IPS-18c (cell line): ENCODE results near the gene SLC19A1.

Source experiments
- H3K4me3 ChIP-seq: 2 replicates; pipeline ENCODE4 v1.7.0; 2013; ENCODE audit warnings: low read depth, mild to moderate bottlenecking, low read length, moderate library complexity; ENCODE audit not compliant: insufficient read depth
- H3K9me3 ChIP-seq: one replicate; pipeline ENCODE4 v1.6.1; 2013; ENCODE audit warnings: mild to moderate bottlenecking, low read length, moderate library complexity; ENCODE audit not compliant: control insufficient read depth, insufficient read depth

The SLC19A1 gene

DNA sequence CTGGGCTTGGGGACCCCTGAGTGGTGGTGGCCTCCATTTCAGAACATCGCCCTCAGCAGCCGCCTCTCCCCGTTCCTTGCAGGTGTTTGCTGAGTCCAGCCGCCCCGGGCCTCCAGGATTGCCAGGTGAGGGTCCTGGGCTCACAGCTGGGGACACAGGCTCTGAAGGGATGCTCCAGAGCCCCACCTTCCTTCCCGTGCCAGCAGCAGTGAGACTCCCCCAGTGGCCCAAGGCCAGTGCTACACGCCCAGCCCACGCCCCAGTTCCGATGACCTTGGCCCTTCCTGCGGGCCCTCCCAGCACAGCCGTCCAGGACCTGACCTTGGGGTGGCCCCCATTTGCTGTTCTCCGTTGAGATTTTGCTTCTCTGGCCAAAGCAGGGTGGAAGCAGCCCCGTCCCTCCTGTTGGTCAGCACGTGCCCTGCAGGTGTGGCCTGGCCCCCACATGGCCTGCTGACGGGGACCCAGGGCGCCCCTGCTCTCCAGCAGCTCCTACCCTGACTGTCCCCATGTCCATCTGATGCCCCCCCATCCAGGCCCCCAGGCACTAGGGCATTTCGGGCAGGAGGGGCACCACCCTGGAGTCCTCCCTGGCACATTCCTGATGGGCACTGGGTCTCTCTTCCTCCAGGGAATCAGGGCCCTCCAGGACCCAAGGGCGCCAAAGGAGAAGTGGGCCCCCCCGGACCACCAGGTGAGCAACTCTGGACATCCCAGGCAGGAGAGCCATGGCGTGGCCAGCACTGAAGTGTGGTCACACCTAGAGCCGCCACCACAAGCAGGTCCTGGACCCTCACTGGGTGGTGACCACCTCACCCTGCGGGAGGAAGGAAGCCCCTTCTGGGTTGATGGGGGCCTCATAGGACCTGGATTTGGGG is 45.0 kb downstream of the SLC19A1 start:
- no peak overlapping the region for H3K4me3 ChIP-seq

GRCh38 chr21:45496151-45496967 is 45.9 kb downstream of the SLC19A1 start:
- Histone ChIP-seq H3K4me3 (no peak overlapping the region), H3K9me3 (no peaks in the 10 kb centered on the region)

More for the DNA sequence above, 45.0 kb downstream of the SLC19A1 start:
- no peaks in the 10 kb centered on the region for H3K9me3 ChIP-seq

GRCh38 chr21:45494851-45495680 is 47.2 kb downstream of the SLC19A1 start:
- Histone ChIP-seq H3K4me3 (no peak overlapping the region), H3K9me3 (no peaks in the 10 kb centered on the region)

- H3K4me3 ChIP-seq, result no peak overlapping the region
- no peaks in the 10 kb centered on the region for H3K9me3 ChIP-seq
Measured at GRCh38 chr21:45494135-45494850, 47.9 kb downstream of the SLC19A1 start.

GRCh38 chr21:45493401-45494001 is 48.7 kb downstream of the SLC19A1 start:
- H3K4me3 ChIP-seq, result no peak overlapping the region
- no peaks in the 10 kb centered on the region for H3K9me3 ChIP-seq

GRCh38 chr21:45492765-45493164 is 49.5 kb downstream of the SLC19A1 start:
- H3K9me3 ChIP-seq, result no peaks in the 10 kb centered on the region
- no peak overlapping the region for H3K4me3 ChIP-seq

DNA sequence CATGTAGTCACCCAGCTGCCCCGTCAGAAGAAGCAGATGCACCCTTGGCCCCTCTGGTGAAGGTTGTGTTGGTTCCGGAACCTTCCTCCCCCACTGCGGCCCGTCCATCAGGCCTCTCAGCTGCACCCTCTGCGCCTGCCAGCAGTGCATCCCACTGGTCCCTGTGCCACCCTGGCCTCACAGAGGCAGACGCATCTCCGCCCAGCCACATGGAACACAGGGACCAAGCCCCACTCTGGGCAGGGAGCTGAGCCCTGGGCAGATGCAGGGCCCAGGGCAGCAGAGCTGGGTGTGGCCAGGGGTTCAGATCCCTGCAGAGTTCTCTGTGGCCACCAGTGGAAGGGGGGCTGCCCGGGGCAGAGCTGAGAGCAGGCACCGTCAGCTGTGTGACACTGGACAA is 50.6 kb downstream of the SLC19A1 start:
- H3K9me3 ChIP-seq, result no peaks in the 10 kb centered on the region

GRCh38 chr21:45491056-45491455 is 51.2 kb downstream of the SLC19A1 start:
- no peaks in the 10 kb centered on the region for H3K9me3 ChIP-seq
- no peak overlapping the region for H3K4me3 ChIP-seq

More for the DNA sequence above, 50.6 kb downstream of the SLC19A1 start:
- no peak overlapping the region for H3K4me3 ChIP-seq

- Histone ChIP-seq H3K9me3 (no peaks in the 10 kb centered on the region), H3K4me3 (no peak overlapping the region)
Measured at GRCh38 chr21:45490049-45490731, 52.0 kb downstream of the SLC19A1 start.

- no peak overlapping the region for H3K4me3 ChIP-seq
- H3K9me3 ChIP-seq, result no peaks in the 10 kb centered on the region
Measured at GRCh38 chr21:45489722-45489982, 52.6 kb downstream of the SLC19A1 start.

DNA sequence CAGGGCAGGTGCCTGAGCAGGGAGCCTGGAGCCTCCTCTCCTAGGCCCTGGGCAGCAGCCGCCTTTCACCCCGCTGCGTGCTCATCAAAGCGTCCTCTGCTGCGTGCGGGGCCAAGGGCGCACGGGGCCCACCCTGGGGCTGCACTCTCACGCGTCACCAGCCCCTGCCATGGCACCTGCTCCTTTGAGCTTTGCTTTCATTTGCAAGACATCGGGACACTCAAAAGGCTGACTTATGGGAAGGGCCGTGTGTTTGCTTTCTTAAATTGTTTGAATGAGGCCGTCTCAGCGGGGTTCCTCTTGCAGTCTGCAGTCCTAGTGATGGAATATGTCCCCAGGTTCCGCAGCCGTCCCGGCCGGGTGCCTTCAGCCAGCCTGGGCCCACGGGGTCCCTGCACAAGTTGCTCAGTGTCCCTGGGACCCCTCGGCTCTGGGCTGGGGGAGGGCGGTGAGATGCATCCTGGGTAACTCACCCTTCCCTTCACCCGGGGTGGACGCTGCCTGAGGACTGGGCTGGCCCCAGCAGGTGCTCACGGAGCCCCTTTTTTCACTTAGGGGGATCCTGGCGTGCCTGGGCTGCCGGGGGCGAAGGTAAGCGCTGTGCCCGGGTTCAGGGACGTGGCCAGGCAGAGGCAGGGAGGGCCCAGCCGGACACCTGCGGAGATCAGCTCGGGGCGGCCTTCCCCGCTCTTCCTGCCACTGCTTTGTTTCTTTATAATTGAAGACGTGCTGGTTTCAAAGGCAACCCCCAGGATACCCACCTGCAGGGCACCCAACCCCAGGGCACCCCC is 53.1 kb downstream of the SLC19A1 start:
- H3K9me3 ChIP-seq, result no peaks in the 10 kb centered on the region

DNA sequence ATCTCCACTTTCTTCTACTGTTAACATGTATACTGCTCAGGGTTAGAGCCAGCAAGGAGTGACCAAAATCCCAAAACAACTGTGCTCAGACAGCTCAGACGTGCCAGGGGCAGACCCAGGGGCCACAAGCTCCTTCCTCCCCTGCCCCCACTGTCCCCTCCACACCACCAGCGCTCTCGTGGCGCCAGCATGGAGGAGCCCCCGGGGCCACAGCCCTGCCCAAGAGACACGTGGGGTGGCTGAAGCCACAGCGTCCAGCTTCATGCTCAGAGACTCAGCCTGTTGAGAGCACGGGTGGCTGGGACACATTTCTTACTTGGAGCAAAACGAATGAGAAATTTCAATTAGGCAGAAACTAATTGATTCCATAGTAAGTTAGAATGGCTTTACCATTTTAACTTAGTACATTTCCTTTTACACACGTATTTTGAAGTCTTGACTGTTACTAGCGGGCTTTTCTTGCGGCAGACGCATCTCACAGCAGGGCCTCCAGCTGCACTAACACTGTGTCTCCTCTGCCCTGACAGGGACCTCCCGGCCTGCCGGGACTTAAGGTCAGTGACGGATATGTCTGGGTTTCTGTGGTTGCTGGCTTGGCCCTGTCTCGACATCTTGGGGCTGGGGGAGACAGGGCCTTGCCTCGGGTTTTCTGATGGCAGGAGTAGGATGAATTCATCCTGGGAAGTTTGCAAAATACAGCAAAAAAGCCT is 54.2 kb downstream of the SLC19A1 start:
- Histone ChIP-seq H3K9me3 (no peaks in the 10 kb centered on the region), H3K4me3 (no peak overlapping the region)

More for the DNA sequence above, 53.1 kb downstream of the SLC19A1 start:
- H3K4me3 ChIP-seq, result no peak overlapping the region

DNA sequence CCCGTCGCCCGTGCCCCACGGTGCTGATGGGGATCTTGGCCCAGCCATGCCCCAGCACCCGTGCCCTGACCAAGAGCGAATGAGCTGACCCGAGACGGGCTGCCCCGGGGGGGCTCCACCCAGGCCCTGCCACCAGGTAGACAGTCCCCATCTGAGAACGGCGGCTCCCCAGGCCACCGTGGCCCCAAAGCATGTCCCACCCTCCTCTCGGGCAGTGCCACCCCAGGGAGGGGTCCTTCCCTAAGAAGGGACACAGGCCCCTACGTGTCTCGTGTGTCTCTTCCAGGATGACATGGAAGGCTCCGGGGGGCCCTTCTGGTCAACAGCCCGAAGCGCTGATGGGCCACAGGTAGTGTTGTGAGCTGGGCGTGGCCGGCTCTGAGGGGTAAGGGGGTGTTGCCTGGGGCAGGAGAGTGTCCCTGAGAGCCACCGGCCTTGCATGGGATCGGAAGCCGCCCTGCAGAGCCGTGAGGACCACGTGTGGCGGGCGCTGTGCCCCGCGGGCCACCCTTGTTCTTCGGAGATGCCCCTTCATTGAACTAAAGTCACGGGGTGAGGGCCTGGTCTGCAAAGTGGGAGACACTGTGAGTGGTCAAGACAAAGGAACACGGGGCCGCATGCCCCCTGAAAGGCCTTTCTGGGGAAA is 55.0 kb downstream of the SLC19A1 start:
- no peaks in the 10 kb centered on the region for H3K9me3 ChIP-seq
- no peak overlapping the region for H3K4me3 ChIP-seq

DNA sequence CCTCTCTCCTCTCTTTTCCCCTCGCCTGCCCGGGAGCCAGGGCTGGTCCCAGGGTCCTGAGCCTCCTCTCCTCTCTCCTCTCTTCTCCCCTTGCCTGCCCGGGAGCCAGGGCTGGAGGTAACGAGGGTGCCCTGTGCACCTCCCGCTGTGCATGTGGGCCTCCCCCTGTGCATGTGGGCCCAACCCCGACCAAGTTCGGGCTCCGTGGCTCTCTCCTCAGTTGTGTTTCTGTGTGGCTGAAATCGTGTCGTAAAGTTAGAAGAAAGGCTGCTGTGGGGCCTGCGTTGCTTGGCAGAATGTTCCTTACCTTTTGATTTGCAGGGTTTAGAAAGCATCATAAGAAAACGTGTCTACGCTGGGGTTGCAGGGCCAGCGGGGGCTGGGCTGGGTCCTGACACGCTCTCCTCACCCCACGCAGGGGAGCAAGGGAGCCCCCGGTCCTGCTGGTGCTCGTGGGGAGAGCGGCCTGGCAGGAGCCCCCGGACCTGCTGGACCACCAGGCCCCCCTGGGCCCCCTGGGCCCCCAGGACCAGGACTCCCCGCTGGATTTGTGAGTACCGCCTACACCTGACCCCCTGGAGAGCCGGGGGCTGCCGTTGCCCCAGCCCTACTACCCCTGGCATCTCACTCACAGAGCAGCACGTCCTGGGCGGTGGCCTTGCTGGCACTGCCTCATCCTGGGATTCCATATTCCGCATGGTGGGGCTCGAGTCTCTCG is 55.6 kb downstream of the SLC19A1 start:
- H3K4me3 ChIP-seq, result no peak overlapping the region
- no peaks in the 10 kb centered on the region for H3K9me3 ChIP-seq
